Camera-type eye (tissue), 1 donor: ENCODE data around the gene RNF149. TPM values are rescaled to one million over a fixed set of nuclear protein-coding genes. Genes with fewer than 3 reads are reported as not detected.

Experiments
- total RNA-seq: library from RNA; depleted of rRNA; stranded (reverse); fragments of >200 nt; gene quantifications from one replicate; pipeline ENCODE4 v1.2.3, GENCODE V29; 2014

RNF149 gene, protein sequence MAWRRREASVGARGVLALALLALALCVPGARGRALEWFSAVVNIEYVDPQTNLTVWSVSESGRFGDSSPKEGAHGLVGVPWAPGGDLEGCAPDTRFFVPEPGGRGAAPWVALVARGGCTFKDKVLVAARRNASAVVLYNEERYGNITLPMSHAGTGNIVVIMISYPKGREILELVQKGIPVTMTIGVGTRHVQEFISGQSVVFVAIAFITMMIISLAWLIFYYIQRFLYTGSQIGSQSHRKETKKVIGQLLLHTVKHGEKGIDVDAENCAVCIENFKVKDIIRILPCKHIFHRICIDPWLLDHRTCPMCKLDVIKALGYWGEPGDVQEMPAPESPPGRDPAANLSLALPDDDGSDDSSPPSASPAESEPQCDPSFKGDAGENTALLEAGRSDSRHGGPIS
- 82.6 TPM for total RNA-seq

DNA sequence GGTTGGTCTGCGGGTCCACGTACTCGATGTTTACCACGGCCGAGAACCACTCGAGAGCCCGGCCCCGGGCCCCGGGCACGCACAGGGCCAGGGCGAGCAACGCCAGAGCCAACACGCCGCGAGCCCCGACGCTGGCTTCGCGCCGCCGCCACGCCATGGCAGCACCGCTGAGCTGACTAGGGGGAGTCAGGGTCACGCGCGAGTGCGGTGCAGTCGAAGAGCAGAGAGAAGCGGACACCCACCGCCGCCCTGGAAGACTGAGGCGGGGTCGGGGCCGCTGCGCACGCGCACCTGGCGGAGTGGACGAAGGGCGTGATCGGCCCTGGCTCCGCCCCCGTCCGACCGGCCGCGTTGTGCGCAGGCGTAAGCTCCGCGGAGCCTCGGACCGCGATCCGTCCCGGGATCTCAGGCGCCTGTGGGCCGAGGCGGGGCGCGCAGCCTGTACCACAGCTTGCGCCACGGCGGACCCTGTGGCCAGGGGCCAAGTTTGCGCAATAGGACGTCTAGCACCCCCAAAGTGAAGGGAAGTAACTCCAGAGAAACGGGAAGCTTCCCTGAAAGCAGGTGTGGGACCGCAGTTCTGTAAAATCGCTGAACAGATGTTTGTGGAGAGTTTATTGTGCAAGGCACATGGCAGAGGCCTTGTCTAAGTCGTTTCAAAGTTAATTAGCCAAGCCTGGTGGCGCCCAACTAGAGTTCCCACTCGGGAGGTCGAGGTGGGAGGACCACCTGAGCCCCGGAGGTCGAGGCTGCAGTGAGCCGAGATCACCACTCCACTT lies at the start of gene RNF149:
Gene RNF149 (minus strand): TSS at position 270 of the 779 bp plus-strand sequence. CDS start 113 bp downstream, at position 157.

DNA sequence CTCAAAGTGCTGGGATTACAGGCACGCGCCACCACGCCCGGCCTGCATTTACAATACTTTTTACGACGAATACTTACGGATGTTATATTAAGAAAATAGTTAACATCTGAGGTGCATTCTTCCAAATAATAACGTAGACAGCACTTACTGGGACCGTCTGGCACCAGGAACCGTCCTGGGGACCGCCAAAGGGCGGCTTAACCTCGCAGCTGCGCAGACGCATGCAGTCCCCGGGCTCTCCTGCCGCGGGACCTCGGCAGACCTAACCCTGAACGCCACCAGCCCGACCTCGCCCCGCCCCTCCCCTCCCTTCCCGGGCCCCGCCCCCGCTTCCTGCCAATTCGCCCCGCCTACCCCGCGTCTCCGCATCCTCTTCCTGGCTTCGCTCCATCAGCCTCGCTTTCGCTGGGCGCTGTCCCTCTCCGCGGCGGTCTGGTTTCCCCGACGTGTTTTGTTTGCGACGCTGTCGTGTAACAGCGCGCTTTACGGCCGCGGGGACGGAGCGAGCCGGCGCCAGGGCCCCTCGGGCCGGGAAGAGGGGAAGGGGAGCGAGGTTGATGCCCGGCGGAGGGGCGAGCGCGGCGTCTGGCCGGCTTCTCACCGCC lies 56.0 kb downstream of the RNF149 start, which contains the start of gene CNOT11:
Gene CNOT11 (plus strand): TSS at position 479 of the 605 bp plus-strand sequence. CDS start 79 bp downstream, at position 558.

Other genes with a start within 250 kb of the RNF149 start
- 20.8 TPM for gene TBC1D8, start 157.3 kb downstream of the RNF149 start, total RNA-seq
- gene CNOT11, start 55.8 kb downstream of the RNF149 start, total RNA-seq, result 17.7 TPM
- 2.8 TPM for gene CREG2, start 78.8 kb upstream of the RNF149 start, total RNA-seq
- gene RFX8, start 166.4 kb upstream of the RNF149 start, total RNA-seq, result 1.5 TPM